ENCODE data around the gene PRKAG2. TPM values are rescaled to one million over a fixed set of nuclear protein-coding genes. Genes with fewer than 3 reads are reported as not detected.
A peak's percentile ranks its signal among the peaks of the same experiment; 100 is the strongest.

Gene PRKAG2
- total RNA-seq, 1 donor from 2014 or later = 22.0 TPM

DNA sequence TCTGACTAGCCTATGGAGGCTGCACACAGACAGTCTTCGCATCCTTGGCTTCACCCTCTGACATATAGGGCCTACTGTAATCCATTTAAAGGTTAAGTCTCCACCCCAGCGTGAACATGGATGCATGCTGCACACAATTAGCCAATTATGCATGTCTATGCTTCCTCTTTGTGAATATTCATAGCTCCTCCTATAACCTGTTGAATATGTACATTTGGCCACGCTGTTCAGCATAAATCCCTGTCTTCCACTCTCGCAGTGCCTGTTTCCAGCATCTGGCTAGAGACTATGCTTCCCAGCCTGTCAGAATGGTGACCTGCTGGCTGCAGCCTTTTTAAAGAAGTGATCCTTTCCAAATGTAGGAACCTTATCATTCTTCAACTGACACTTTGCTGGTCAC lies 106.7 kb downstream of the PRKAG2 start:
- DNase-seq (ENCODE audit: low read depth, low spot score) = no peak

DNA sequence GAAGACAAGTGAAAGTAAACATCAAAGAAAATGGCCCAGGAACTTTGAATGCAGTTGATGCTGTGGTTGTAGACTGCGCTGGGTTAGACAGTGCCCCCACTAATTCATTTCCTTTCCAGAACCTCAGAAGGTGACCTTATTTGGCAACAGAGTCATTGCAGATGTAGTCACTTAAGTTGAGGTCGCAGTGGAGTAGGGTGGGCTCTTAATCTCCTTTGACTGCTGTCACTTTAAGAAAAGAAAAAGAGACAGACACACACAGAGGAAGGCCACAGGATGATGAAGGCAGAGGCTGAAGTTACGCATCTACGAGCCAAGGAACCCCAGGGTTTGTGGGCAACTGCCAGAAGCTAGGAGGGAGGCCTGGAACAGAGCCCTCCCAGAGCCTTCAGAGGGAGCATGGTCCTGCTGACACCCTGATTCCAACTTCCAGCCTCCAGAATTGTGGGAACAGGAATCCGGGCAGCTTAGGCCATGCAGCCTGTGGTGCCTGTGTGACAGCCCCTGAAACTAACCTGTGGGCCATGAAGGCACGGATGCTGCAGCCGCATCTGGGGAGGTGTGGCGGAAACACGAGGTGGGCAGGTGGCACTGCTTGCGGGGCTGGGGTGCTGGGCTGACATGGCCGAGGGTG lies 107.6 kb downstream of the PRKAG2 start:
- DNase-seq (ENCODE audit: low read depth, low spot score) = no peak

DNA sequence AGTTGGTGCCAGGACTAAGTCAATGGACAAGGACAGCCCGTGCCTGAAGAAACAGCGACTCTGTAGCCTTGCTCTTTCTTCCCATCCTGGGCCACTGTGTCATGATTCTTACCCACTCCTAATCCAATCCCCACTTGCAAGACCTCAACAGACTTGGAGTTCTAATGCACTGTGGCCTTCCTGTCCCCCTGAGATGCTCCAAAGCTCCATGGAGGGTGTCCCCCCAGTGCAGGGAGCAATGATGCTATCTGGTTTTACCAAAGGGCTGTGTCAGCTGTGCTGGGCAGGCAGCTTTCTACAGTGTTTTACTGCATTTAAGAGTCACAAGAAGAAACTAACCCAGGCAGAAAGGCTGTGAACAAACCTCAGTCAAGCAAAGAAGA lies 108.1 kb downstream of the PRKAG2 start:
- no peak for DNase-seq (ENCODE audit: low read depth, low spot score)

DNA sequence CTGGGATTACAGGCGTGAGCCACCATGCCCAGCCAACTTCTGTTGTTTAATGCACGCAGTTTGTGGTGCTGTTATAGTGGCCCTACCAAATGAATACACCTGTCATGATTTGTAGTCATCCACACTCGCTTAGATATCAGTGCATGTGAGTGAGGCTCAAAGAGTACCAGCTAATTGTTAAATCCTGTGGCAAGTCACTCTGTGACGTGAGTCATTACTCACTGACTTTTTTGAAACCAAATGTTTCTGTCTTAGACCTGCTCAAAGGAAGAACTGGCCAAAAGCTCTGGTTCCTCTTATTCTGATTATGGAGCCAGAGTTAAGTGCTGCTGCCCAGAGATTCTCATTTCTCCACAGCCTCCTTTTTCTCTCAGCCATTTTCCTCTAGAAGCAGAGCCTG lies 109.4 kb downstream of the PRKAG2 start:
- DNase-seq (ENCODE audit: low read depth, low spot score) = no peak

DNA sequence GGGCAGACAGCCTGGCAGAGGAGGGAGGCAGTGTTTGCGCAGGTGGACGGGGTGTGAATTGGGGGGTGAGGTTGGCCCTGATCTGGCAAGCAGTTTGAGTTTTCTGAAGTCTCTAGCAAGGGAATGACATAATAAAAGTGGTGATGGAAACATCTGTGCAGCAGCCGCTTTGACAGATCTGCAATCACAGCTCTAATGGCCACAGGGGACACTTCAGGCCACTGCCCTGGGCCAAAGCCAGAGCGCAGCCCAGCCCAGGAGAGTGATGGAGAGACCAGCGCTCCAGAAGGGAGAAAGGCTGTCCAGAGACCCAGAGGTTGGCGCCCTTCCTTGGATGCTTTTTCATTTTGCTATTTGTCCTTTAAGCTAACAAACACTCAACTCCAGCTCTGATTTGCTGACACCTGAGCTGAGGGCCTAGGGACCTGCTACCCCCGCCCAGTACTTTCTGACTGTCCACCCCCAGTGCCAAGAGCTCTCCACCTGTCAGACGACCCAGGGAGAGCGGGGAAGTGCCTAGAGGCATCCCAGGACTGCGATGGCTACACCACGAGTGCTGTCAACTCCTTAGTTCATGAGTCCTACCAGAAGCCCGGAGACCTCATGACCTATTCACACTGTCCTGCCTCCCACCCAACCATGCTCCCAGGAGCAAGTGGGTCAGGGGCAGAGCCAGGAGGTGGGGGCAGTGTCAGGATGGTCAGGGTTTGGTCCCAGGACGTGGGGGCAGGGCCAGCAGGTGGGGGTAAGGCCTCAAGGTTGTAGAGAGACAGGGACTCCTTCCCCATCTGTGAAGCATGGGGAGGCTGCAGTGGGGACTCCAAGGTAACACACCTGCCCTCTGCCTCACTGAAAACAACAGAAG lies 112.6 kb downstream of the PRKAG2 start:
- DNase-seq (ENCODE audit: low read depth, low spot score) = no peak

DNA sequence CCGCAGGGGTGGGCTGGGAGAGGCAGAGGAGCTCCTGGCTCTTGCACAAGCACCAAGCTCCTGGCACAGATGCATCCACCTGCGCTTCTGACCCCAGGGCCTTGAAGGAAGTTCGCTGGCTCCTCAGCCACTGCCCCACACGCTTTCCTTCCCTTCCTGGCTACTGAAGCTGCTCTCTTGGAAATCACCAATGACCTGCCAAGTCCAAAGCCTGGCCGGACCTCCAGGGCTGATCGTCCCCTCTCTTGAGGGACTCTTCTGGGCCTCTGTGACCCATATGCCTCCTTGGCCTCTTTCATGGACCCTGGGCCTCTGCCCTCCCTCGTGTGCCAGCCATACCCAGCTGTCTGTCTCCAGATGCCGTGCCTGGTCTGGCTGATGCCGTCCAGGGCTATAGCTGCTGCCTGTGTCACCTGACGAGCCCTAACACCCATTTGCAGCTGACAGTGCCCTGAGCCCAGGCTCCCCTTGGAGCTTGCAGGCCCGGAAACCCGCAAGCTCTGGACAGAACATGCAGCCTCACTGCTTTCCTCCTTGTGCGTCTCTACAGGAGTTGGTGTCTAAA lies 113.4 kb downstream of the PRKAG2 start:
- no peak for DNase-seq (ENCODE audit: low read depth, low spot score)

DNA sequence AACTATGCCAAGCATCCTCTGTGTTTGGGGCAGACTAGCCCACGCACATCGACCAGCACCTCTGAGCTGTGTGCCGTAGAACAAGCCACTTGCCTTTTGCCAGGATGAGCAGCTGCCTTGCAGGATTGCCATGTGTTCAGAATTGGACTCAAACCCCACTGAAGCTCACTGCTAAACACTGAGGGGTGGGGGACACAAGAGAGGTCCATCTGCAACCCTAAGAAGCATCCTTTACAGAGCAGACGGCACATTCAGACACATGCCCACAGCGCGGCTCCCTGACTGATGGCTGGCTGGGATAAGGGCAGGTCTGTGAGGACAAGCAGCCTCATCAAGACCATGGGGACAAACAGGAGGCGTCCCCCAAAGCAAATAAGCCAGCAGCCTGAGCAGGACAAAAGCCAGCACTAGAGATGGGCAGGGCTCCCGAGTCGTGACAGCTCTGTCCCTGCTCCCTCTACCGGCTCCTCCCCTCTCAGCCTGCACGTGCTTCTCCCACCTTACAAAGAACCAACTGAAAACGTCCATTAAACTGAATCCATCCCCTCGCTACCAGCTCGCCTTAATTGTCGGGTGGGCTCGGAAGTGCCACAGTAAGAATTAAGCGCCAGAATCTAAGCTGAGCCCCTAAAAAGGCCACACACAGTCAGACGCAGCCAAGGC lies 114.2 kb downstream of the PRKAG2 start:
- DNase-seq (ENCODE audit: low read depth, low spot score) = no peak

DNA sequence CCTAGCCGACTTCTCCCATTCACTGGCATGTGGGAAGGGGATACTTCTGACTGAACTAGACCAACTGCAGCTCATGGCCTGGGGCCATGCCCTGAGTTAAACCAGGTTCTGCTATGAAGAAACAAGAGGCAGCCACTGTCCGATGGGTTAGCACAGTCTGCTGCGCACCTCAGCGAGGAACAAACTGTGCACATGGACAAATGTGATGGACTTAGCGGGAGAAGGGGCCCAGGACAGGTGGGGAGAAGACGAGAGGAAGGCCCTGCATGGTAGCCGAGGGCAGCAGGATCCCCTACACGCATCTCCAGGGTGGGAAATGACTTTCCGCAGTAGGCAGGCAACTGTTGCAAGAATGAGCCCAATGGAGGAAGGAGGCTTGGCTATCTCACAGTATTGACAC lies 115.0 kb downstream of the PRKAG2 start:
- no peak for DNase-seq (ENCODE audit: low read depth, low spot score)

DNA sequence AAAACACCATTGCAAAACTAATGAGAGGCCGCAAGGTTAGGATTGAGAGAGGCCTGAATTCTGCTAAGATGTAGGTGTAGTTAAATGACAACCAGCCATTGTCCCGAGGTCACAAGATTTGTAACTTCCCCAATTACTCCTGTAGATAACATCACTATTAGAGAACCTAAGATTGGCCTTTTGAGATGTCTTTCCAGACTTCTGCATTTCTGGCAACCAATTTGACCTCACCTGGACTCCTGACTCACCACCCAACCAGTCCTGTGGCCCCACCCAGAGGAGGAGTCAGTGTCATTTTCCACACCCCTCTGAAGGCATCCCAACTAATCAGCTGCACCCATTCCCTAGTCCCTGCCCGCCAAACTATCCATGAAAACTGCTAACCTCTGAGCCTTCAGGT lies 115.7 kb downstream of the PRKAG2 start:
- DNase-seq (ENCODE audit: low read depth, low spot score) = no peak

DNA sequence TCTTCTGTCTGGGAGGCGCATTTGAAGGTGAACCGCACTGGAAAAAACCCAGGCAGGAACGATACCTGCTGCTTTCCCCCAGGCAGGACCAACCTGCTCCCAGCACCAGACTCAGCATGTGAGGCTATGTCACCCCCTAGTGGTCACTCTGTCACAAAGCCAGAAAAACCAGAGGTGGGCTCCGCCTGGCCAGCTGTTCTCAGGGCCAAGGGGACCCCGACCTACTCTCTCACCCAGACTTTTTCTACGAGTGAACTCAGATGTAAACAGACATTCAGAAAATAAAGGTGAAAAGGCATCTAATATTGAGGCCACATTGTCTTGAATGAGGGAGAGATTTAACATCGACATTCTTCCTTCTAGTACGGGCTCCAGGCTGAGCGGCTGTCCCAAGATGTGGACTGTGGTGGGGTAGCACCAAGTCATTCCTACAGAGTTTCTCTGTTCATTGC lies 117.3 kb downstream of the PRKAG2 start:
- no peak for DNase-seq (ENCODE audit: low read depth, low spot score)

DNA sequence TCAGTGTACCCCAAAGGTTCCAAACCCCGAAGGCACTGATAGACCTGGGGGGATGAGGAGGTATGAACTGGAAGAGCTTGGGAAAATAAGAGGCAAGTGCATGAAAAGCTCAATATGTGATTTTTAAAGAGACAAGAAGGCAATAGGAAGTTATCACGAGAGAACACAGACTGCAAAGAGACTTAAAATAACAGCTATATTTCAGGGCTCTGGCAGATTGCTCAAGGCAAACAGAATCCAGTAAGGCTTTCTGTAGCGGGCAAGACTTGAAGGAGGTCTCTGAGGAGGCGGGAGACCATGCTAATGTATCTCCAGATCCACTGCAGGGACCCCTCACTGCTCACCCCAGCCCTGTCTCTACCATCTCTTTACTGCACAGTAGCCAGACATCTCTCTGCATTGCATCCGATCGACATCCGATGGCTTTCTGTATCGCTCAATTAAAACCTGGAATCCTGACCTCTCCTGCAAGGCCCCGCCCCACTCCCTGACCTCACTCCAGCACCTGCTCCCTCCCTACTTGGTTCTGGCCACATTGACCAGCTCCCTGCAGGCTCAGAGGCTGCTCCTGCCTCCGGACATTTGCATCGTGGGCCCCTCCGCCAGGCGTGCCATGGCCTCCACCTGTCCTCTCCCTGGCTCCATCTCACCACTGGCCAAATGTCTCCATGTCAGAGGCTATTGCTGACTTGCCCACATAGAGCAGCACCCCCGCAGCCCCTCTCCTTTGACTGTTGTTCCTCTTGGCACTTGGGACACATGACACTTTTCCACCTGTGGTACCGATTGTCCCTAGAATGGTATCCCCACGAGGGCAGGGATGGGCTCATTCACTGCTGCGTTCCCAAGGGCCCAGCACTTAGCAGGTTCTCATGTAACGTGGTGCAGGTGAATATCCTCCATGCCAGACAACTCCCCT lies 118.0 kb downstream of the PRKAG2 start:
- DNase-seq (ENCODE audit: low read depth, low spot score) = no peak

DNA sequence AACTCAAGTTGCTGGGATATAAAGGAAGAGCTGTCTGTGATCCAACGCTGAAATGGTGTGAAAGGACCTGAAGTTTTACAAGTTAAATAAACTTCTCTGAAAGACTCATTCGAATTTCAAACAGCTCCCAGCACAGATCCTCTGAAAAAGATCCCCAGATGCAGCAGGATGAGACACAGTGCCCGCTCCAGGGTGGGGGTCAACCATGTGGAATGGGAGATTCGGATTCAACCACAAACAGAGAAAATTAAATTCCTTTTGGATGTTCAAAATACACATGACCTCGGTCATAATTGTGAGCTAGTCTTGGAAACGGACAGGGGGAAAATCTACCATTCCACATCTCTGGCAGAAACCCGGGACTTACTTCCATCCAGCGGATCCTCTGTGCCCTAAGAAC lies 119.6 kb downstream of the PRKAG2 start:
- DNase-seq (ENCODE audit: low read depth, low spot score) = no peak

DNA sequence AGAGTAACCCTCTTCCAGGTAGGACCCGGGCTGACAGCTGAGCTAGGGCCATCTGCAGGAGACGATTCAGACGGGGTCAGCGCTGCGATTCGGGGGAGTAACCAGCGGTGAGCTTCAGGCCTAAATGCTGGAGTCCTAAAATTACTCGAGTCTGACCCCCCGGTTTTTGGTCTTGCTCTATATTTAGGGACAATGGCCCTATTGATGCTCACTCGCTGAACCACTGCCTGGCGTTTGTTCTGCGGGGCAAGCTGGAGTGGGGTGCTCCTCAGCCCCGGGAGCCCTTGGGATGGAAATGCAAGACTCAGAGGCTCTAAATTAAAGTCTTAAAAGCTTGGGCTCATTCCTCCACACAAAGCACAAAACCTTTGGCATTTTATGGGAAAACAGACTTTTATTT lies 120.0 kb downstream of the PRKAG2 start:
- DNase-seq (ENCODE audit: low read depth, low spot score) = no peak

DNA sequence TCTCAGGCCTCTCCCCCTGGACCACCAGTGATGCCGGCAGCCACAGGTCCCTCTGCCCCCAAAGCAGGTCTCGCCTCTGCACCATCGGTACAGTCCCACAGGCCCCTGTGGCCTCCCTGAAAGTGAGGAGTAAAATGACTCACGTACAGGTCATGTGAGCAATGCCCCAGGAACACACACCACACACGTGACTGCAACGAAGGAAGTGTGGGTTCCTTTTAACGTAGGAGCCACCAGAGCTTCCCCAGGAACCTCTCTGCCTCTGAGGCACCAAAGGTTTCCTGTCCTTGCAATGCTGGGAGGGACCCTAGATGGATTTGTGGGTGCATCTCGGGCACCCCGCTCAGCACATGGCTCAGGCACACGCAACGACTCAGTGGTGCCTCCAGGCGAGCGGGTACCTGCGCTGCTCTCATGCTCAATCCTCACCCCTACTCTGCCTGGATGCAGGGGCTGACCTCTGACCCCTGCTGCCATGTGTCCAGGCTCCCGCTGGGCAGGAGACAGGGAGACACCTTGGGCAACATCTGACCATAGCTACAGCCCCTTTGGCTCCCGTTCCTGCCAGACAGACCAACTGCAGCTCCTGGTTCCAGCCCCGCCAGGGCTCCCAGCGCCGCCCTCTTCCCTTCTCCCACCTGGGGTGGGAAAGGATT lies 120.7 kb downstream of the PRKAG2 start:
- DNase-seq (ENCODE audit: low read depth, low spot score) = no peak

DNA sequence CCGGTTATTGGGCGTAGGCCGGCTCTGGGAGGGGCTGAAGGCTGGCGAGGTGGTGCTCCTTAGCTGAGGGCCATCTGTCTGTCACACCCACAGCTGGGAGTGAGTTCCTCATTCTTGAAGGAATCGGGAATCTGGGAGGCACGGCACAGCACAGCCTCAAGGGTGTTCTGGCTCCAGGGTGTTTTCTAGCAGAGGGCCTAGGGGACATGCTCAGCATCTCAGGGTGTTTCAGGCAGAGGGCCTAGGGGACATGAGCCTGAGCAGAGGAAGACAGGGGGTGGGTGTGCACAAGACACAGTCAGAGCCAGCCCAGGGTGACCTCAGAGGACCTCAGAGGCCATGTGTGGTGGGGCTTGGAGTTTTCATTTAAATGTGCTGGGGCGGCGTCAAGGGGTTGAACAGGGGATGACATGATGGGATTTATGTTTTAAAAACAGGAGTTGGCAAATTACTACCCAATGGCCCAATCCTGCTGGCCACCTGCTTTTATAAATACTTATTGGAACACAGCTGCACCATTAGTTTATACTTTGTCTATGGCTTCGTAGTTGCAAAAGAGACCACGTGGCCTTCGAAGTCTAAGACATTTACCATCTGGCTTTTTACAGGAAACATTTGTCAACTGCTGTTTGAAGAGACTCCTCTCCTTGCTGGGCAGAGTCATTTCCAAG lies 121.6 kb downstream of the PRKAG2 start:
- DNase-seq (ENCODE audit: low read depth, low spot score) = no peak

DNA sequence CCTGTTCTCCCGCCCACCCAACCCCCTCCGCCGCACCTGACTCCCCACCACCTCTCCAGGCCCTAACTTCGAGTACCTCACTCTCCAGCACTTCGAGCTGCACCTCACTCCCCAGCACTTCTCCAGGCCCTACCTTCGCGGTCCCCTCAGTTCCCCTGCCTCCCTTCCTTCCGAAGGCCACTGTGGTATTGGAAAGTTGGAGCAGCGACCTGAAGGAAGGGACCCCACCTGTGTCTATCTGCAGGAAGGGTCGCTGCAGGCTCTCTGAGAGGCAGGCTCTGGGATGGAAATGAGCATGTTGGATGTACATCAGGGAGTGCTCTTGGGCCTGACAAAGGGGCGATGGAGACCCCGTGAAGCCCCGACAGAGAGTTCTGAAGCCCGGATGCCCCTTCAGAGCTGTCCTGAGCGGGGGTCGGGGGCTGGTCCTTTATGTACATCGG lies 122.2 kb downstream of the PRKAG2 start:
- no peak for DNase-seq (ENCODE audit: low read depth, low spot score)

DNA sequence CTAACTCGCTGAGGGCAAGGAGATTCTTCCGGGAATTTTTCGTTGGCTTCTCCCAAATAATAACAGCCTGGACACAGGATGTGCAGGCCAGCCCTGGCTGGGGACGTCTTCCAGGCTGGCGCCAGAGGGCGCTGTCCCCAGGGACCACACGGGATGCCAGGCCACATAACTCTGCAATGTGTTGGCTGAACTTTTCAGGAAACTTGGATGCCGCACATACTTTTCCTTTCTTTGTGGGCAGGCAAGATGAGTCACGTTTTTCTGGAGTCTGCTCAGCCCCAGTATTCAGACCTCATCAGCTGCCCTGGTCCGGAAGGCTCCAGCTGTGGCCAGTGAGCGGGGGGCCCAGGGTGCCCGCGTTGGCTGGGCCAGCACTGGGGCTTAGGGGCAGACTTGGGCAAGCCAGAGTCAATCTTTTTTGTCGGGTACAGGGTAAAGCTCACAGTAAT lies 122.7 kb downstream of the PRKAG2 start:
- DNase-seq (ENCODE audit: low read depth, low spot score) = peak; percentile 96

DNA sequence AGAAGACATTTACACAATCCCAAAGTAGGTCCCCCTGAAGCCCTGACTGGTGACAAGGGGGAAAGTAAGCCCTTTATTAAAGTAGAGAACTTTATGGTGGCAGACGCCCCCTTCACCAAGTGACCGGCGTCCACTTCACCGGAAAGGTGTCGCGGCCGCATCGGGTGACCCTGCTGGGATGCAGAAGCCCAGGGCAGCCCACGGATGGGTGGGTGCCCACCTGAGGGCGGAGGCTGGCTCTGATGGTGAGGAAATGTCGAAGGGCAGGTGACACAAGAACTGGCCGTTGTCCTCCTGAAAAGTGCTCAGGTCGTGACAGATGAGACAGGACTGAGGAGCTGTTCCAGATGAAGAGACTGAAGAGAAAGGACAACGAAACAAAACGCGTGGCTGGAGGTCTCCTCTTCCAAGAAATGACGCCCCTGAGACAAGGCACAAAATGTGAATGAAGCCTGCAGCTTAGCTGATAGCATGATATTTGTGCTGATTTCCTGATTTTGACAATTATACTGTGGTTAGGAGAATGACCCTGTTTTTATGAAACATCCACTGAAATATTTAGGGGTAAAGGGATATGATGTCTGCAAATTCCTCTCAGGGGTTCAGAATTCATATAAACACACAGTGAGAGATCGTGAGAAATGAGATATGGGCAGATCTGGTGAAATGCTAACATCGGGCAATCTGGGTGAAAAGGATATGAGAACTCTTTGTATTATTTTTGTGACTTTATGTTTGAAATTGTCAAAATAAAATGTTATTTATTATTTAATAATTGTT lies 123.9 kb downstream of the PRKAG2 start:
- no peak for DNase-seq (ENCODE audit: low read depth, low spot score)

DNA sequence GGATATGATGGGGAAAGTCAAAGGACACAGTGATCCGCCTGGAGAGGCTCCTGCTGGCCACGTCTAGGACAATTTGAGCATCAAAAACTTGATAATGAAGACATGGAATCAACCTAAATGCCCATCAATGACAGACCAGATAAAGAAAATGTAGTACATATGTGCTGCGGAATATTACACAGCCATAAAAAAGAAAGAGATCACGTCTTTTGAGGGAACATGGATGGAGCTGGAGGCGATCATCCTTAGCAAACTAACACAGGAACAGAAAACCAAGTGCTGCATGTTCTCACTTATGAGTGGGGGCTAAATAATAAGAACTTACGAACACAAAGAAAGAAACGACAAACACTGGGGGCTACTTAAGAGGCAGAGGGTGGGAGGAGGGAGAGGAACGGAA lies 124.9 kb downstream of the PRKAG2 start:
- no peak for DNase-seq (ENCODE audit: low read depth, low spot score)

Measured in pulmonary artery endothelial cell (primary cell).